HG03196 (cell line): Measurements from ENCODE around the gene AP2B1.

ENCODE experiments used
- ATAC-seq: cut with Tn5 transposase; IDR thresholded peaks from one replicate; pipeline ENCODE4 v1.9.1; 2021; ENCODE audit not compliant: unreplicated experiment

The AP2B1 gene

DNA sequence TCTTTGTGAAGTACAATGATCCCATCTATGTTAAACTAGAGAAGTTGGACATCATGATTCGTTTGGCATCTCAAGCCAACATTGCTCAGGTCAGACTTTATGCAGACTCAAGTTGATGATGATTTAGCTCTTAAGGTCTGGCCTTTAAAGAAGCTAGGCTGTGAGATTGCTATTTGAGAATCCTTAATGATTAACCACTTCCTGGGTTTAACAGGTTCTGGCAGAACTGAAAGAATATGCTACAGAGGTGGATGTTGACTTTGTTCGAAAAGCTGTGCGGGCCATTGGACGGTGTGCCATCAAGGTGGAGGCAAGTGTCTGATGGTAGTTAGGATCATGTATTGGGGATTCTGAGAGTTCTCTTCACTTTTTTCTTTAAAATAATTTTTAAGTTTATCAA is 40.3 kb downstream of the AP2B1 start:
- ATAC-seq, result no peak

DNA sequence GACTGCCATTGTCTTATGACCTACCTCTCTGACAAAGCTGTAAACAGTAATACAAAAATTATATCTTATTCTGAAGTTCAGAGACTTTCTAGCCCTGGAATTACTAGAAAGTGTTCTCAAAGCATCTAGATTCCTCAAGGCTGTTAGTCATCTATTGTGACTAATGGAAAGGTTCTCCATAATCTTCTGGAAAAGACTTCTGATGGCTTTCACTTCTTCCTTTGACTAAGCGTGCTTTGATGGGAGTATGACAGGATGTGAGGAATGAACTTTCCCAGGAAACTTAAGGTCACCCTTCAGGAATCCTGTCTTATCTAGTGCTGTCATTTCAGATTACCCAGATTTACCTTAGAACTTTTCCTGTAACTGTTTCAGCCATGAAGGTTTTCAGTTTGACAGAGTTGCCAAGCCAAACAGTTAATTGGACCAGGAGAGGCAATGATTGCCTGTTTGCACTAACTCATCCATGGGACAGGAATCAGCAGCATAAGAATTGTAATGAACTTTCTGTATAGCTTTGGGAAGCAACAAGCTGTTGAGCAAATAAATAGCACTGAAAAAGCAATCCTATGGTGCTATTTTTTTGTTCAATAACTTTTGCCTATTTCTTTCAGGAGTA is 43.5 kb downstream of the AP2B1 start:
- ATAC-seq, result no peak

DNA sequence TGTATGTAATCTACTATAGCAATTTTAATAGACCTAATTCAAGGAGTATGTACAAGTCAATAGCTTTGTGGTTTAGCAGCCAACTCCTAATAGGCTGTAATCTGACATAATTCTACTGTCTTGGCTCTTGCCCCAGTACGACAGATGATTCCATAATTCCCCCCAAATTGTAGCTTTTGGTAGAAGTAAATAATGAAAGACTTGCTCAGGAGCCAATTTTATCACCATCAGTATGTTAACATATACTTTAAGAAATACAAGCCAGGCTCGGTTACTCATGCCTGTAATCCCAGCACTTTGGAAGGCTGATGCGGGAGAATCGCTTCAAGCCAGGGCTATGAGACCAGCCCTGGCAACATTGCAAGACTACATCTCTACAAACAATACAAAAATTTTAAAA is 53.9 kb downstream of the AP2B1 start:
- ATAC-seq, result no peak

DNA sequence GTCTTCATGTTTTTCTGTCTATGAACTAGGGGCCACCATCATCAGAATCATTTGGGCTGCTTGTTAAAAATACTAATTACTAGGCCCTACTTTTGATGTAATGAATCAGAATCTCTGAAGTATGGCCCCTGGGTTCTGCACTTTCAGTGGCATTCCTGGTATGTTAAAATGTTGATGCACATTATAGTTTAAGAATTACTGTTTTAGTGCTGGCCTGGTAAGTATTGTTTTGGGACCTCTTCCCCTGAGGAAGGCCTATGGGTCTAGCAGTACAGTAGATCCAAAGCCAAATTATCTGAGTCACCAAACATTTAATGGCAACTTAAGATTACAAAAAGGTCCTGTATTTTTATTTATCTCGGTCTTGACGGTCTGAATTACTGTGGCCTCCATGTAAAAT is 58.8 kb downstream of the AP2B1 start:
- no peak for ATAC-seq

GRCh38 chr17:35651467-35651866 is 64.3 kb downstream of the AP2B1 start:
- no peak for ATAC-seq

- ATAC-seq, result no peak
These were observed 66.7 kb downstream of the AP2B1 start for GRCh38 chr17:35653619-35654361.

DNA sequence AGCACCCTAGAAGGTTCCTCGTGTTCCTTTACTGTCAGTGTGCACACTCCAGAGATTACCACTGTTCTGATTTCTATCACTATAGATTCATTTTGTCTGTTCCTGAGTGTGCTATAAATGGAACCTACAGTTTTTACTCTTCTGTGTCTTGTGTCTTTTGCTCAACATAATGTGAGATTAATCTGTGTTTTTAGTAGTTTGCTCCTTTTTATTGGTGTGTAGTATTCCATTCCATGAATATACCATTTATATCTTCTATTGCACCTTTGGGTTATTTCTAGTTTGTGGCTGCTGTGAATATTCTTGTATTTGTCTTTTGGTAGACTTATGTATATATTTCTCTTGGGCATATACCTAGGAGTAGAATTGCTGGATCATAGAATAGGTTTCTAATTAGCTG is 68.2 kb downstream of the AP2B1 start:
- ATAC-seq, result no peak

DNA sequence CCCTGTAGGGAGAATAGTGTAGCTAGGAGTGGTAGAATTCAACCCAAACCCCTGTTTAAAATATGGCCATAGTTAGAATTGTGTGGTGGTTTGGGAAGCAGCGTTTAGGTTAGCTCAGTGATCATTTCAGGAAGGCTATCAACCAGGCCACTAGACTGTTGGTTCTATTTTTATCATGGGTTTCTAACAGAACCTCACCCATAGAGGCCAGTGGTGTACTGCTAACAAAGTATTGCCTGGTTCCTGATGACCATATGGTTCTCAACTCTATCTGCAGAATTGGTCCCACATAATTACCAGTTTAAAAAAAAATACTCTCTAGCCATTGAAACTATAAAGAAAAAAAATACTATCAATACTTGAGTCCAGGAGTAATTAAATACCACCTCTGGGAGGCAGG is 73.8 kb downstream of the AP2B1 start:
- ATAC-seq, result no peak

GRCh38 chr17:35664685-35665084 is 77.6 kb downstream of the AP2B1 start:
- no peak for ATAC-seq

GRCh38 chr17:35665662-35666061 is 78.5 kb downstream of the AP2B1 start:
- ATAC-seq, result no peak

- ATAC-seq, result no peak
These were observed 78.9 kb downstream of the AP2B1 start for GRCh38 chr17:35666070-35666469.

DNA sequence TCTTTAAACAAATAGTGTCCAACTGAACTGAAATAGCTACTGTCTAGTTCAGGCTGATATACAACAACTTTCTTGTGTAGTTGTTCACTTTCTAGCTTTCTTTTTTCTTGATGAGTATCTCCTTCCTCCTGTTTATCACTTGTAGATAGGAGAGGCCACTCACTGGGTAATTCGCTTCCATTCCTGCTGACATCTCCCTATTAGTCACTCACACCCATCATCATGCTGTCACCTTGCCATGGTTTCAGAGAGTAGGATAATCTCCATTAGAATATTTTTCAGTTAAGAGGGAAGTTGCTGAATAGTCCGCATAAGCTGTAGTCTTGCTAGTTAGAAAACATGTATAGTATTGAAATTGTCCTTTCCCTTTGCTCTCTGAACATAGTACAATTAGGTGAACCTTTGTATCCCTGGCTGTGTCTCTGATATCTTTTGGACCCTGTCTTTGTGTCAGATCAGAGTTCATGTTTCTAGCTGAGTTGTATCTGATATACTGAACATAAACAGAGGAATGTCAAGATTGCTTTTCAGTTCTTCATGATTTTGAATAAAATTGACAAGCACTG is 79.9 kb downstream of the AP2B1 start:
- ATAC-seq, result no peak

- no peak for ATAC-seq
These were observed 81.7 kb downstream of the AP2B1 start for GRCh38 chr17:35668802-35669201.

DNA sequence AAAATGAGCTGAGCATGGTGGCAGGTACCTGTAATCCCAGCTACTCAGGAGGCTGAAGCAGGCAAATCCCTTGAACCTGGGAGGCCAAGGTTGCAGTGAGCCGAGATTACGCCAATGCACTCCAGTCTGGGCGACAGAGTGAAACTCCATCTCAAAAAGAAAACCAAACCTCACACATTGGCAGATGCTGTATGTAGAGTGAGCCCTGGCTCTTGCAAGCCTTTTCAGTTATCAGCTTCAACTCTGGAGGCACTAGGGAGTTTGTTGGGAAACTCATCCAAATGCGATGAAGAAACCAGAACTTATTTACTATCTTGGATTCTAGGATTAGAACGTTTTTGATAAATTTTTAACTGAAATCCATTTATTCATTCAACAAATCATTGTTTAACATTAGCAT is 87.4 kb downstream of the AP2B1 start:
- no peak for ATAC-seq

- no peak for ATAC-seq
These were observed 89.3 kb downstream of the AP2B1 start for GRCh38 chr17:35676441-35676840.

- no peak for ATAC-seq
These were observed 92.0 kb downstream of the AP2B1 start for GRCh38 chr17:35679007-35679682.

DNA sequence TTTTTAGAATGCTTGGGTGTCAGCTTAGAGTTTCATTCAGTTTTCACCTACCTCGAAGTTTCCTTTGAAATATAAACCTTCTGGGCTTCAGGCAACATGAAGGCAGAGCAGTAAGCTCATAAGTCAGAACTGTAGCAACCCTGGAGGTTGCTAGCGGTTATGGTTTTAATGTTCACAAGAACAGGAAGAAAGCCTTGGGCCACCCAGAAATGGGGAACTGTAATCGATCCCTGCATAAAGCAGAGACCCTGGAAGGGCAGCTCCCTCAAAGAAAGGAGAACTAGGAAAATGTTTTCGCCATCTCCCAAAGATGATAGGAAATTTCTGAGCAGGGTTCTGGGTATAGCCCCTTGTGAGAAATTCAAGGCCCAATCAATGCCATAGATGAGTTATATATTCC is 96.5 kb downstream of the AP2B1 start:
- no peak for ATAC-seq

DNA sequence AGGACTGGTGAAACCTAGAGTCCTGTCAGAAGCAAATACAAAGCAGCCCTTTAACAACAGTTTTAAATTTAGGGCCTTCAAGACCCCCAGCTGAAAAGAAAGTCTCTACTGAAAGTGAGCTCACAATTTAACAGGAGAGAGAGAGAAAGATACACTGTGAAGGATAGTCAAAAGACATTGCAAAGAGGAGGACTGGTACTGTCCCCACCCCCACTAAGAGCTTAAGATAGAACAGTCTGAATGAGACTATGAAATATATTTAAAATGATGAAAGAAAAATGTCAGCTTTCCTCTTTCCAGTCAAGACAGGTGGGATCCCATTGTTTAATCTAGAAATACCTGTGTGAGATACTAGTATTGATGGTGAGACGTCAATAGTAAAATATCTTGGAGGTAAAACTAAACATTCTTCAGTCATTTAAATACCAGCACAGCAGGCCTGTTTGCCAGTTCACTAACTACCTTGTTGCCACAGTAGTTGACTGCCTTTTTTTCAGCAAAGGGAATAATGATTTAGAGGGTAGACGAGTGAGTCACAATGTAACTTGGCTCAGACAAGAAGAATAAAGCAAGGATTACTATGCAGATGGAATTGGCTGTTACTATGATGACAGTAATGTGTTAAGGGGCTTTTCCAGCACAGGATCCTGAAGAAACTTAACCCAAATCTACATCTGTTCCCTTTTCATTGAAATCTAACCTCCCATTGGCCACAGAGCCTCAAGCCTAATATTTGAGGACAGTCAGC is 97.1 kb downstream of the AP2B1 start:
- no peak for ATAC-seq

DNA sequence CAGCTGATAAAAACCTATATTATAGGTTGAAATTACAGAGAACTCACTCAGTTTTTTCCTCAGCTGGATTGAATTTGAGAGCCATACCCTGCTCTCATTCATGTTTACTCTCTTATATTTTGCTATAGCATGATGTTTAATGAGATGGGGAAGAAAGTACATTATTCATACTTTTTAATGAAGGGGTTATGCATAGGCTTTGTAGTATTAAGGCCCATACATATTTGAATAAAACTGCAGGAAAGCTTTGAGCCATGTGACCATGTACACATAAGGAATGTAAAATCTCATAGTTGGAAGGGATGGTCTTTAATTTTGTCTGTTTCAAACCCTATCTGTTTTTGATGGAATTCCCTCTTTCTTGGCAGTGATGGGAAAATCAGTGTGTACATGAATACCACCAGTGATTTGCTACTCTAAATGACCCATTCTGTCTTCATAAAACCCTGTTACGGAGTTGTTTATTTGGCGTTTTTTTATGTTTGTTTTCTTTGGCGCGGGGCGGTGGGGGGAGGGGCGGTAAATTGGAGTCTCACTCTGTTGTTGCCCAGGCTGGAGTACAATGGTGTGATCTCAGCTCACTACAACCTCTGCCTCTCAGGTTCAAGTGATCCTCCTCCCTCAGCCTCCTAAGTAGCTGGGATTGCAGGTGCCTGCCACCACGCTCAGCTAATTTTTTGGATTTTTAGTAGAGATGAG is 105.5 kb downstream of the AP2B1 start:
- ATAC-seq, result no peak

- no peak for ATAC-seq
These were observed 106.5 kb downstream of the AP2B1 start for GRCh38 chr17:35693662-35694061.

DNA sequence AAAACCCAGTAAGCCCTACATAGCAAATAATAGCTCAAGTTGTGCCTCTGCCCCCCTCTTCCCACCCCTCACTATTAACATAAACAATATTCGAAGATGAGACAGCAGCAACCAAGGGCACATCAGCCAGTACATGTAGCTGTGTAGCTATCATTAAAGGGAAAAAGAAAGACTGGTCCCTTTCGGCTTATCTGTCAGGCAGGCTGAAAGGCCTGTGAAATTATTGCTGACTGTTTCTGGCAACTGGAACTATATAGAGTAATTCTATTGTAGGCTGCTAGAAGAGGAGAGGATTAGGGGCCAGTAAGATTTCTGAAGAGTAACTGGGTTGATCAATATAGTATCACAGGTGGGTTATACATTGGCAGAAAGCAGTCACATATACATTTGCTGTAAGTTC is 107.8 kb downstream of the AP2B1 start:
- no peak for ATAC-seq
